ENCODE data around the gene GDPD4. TPM values are rescaled to one million over a fixed set of nuclear protein-coding genes. Genes with fewer than 3 reads are reported as not detected.

The GDPD4 gene
- total RNA-seq, 1 donor from 2014 or later, result 0.08 TPM

DNA sequence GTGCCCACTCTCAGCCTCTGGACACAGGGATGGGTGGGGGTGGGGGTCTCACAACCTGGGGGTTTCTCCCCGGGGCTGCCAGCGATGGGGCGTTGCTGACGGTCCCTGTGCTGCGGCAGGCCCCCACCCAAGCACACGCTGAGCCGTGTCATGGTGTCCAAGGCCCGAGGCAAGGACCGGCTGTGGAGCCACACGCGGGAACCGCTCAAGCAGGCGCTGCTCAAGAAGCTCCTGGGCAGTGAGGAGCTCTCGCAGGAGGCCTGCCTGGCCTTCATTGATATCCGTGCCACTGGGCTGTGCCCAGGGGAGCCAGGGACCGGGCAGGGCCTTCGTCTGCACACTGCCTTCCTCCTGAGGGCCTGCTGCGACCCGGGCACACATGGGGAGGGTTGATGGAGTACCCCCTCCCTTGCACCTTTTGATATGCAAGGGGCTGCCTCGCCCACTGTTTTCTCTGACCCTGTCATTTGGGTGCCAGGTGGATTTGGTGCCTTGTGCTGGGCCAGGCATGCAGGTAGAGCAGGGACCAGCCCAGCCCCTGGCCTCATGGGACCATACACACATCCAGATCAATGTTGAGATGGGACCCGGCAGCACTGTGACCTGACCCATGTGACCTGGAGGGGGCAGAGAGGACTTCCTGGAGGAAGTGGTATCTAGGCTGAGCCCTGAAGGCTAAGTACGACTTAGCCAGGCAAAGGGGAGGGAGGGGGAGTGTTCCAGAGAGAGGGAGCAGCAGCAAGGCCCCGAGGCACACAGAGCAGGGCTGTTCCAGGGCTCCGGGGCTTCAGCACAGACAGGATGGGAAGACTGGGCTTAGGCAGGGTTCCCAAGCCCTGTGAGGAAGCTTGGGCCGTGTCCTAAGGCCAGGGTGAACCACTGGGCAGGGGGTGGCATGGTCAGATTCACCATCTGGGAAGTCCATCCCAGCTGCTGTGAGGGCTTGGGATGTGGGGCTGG lies 98.3 kb downstream of the GDPD4 start:
- Histone ChIP-seq H3K27me3 (ENCODE audit: control insufficient read depth, insufficient read depth, low read length) (no peaks in the 10 kb centered on the region), H3K36me3 (ENCODE audit: control insufficient read depth, insufficient read depth, low read length) (no peaks in the 10 kb centered on the region)

DNA sequence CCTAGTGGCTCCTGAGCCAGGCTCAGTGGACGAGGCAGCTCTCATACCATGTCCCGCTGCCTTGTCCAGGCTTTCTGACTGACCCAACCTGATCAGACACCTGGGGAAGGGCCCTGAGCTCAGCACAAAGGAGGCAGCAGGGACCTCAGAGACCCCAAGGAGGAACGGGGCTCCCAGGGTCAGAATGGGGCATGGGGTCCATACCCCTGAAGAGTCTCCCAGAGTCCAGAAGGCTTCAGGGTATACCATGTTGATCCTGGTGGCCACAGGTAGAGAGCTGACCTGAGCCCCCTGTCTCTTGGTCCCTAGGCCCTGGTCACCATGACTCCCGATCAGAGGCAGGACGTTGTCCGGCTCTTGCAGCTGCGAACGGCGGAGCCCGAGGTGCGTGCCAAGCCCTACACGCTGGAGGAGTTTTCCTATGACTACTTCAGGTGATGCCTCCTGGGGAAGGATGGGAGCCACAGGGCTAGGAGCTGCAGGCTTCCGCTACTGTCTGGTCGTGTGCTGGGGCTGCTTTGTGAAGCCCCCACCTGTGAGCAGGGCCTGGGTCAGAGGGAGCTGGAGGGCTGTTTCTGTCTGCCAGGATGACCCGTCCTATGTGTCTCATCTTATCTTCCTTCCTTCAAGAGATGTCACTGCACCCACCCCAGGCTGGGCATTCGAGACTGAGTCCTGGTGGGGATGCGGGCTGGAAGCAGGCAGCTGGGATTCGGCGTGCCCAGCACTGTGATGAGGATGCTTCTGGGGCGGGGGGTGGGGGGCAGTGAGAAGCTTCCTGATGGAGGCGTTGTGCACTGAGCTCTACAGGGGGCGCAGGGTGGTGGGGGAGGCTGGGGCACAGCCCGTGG lies 99.3 kb downstream of the GDPD4 start:
- H3K4me3 ChIP-seq (ENCODE audit: low read depth, low read length), result no peak overlapping the region
- DNase-seq (ENCODE audit: low read depth), result no peak
- H3K36me3 ChIP-seq (ENCODE audit: control insufficient read depth, insufficient read depth, low read length), result no peaks in the 10 kb centered on the region
- TF ChIP-seq, protein P1, sequence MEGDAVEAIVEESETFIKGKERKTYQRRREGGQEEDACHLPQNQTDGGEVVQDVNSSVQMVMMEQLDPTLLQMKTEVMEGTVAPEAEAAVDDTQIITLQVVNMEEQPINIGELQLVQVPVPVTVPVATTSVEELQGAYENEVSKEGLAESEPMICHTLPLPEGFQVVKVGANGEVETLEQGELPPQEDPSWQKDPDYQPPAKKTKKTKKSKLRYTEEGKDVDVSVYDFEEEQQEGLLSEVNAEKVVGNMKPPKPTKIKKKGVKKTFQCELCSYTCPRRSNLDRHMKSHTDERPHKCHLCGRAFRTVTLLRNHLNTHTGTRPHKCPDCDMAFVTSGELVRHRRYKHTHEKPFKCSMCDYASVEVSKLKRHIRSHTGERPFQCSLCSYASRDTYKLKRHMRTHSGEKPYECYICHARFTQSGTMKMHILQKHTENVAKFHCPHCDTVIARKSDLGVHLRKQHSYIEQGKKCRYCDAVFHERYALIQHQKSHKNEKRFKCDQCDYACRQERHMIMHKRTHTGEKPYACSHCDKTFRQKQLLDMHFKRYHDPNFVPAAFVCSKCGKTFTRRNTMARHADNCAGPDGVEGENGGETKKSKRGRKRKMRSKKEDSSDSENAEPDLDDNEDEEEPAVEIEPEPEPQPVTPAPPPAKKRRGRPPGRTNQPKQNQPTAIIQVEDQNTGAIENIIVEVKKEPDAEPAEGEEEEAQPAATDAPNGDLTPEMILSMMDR (IDR thresholded peaks at IDR 0.05; ENCODE audit: insufficient read depth, low read length, poor library complexity, severe bottlenecking), result no peak
- H3K27me3 ChIP-seq (ENCODE audit: control insufficient read depth, insufficient read depth, low read length), result no peaks in the 10 kb centered on the region

More for the DNA sequence above, 98.3 kb downstream of the GDPD4 start:
- no peak for DNase-seq (ENCODE audit: low read depth)
- no peak overlapping the region for H3K4me3 ChIP-seq (ENCODE audit: low read depth, low read length)
- TF ChIP-seq, protein P1 (IDR thresholded peaks at IDR 0.05; ENCODE audit: insufficient read depth, low read length, poor library complexity, severe bottlenecking), result no peak

DNA sequence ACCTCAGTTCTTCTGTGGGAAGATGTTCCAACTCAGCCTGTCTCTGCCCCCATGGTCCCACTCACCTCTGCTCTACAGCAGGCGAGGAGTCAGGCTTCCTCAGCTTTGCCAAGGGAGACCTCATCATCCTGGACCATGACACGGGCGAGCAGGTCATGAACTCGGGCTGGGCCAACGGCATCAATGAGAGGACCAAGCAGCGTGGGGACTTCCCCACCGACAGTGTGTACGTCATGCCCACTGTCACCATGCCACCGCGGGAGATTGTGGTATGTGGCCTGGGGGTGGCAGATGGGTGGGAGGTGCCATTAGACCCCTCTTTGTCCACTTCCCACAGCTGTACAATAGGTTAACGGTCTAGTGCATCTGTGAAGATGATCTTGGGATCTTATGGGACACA lies 100.1 kb downstream of the GDPD4 start:
- no peak for DNase-seq (ENCODE audit: low read depth)
- TF ChIP-seq, protein P1 (IDR thresholded peaks at IDR 0.05; ENCODE audit: insufficient read depth, low read length, poor library complexity, severe bottlenecking), result no peak
- Histone ChIP-seq H3K4me3 (ENCODE audit: low read depth, low read length) (no peak overlapping the region), H3K36me3 (ENCODE audit: control insufficient read depth, insufficient read depth, low read length) (no peaks in the 10 kb centered on the region), H3K27me3 (ENCODE audit: control insufficient read depth, insufficient read depth, low read length) (no peaks in the 10 kb centered on the region)

DNA sequence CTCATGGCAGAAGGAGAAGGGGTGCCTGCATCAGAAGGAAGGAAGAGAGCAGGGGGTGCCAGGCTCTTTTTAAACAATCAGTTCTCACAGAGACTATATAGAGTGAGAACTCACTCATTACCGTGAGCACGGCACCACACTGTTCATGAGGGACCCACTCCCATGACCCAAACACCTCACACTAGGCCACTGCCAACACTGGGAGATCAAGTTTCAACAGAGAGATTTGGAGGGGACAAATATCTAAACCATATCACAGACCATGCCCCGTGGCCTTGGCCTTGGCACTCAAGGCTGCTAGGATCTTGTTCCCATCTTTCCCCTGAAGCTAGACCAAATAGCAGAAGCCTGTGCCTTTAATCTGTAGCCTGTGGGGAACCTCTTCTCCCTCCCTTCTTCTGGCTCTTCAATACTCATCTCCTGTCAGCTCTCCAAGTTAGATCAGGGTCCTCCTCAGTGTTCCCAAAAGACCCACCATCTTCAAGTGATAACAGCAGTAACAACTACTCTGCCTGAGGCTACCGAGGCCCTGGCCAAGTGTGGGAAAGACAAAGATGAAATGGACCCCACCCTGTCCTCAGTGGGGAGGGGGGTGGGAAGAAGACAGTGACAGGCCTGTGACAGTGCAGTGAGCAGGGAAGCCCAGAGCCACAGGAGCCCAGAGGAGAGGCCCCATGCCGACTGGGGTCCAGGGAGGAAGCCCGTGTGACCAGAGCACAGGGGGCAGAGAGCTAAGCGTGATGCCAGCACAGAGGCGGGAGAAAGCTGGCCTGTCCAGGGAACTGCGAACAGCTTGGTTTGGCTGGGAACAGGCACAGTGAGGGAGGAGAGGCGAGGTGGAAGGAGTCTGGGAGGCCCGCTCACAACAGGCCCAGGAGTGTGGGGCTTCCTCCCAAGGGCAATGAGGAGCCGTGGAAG lies 100.9 kb downstream of the GDPD4 start:
- DNase-seq (ENCODE audit: low read depth), result no peak

More for the DNA sequence above, 100.9 kb downstream of the GDPD4 start:
- Histone ChIP-seq H3K36me3 (ENCODE audit: control insufficient read depth, insufficient read depth, low read length) (no peaks in the 10 kb centered on the region), H3K27me3 (ENCODE audit: control insufficient read depth, insufficient read depth, low read length) (no peaks in the 10 kb centered on the region), H3K4me3 (ENCODE audit: low read depth, low read length) (no peak overlapping the region)
- TF ChIP-seq, protein P1 (IDR thresholded peaks at IDR 0.05; ENCODE audit: insufficient read depth, low read length, poor library complexity, severe bottlenecking), result no peak
